ENCODE data around the gene DCLK2.

DCLK2 gene

DNA sequence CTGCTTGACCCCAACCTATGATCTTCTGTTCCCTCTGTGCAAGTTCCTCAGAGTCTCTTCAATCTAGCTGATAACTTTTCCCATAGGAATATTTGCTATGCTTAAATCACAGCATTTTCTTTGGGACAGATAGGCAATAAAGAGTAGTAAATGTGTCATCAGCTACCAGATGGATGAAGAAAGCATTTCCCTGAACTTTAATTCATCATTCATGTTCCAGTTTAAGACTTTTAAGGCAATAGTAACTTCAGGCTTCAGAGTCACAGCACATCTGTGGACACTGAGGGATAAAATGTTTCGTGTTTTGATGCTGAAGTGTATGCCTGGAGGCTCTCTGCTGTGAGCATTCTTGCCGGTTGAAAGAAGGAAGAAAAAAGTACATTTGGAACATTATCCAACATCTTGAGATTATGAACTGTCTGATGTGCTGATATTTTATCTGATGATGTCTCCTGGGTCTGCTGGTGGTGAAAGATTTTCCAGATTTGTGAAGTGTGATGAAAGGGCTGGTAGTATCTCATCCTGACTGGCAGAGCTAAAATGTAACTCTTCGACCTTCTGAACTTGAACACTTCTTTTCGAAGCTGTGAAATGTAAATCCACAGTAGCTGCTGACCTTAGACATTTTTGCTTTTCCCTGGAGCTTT is 133.7 kb downstream of the DCLK2 start:
- TF ChIP-seq, protein P1, sequence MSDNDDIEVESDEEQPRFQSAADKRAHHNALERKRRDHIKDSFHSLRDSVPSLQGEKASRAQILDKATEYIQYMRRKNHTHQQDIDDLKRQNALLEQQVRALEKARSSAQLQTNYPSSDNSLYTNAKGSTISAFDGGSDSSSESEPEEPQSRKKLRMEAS (IDR thresholded peaks at IDR 0.05; ENCODE audit: low read depth, low read length): no peak
- TF ChIP-seq POLR2A (IDR thresholded peaks at IDR 0.05; ENCODE audit: extremely low read depth, insufficient read length) (no peak), MYC (IDR thresholded peaks at IDR 0.05; ENCODE audit: low read depth, low read length) (no peak)
- TF ChIP-seq, protein P2, sequence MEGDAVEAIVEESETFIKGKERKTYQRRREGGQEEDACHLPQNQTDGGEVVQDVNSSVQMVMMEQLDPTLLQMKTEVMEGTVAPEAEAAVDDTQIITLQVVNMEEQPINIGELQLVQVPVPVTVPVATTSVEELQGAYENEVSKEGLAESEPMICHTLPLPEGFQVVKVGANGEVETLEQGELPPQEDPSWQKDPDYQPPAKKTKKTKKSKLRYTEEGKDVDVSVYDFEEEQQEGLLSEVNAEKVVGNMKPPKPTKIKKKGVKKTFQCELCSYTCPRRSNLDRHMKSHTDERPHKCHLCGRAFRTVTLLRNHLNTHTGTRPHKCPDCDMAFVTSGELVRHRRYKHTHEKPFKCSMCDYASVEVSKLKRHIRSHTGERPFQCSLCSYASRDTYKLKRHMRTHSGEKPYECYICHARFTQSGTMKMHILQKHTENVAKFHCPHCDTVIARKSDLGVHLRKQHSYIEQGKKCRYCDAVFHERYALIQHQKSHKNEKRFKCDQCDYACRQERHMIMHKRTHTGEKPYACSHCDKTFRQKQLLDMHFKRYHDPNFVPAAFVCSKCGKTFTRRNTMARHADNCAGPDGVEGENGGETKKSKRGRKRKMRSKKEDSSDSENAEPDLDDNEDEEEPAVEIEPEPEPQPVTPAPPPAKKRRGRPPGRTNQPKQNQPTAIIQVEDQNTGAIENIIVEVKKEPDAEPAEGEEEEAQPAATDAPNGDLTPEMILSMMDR (IDR thresholded peaks at IDR 0.05; ENCODE audit: low read depth, low read length): no peak
- DNase-seq (ENCODE audit: low read depth): no peak
- H3K4me3 ChIP-seq (ENCODE audit: low read depth, low read length): no peak overlapping the region

DNA sequence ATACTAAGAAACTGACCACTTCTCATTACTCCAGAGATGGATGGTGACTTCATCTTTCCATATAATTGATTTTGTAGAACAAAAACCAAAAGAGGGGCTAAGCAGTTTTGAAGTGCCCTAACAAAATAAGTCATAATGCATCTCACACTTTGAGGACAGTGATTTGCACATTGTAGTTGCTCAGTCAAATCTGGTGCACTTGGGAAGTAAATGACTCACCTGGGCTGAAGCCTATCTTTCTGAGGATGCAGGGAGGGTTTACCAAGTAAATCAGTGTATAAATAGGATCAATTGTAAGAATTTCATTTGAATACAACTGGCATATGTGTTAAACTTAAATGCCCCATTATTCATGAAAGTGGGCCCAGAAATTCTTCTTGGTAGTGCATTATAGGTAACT is 134.2 kb downstream of the DCLK2 start:
- no peak overlapping the region for H3K4me3 ChIP-seq (ENCODE audit: low read depth, low read length)
- no peak for DNase-seq (ENCODE audit: low read depth)
- no peak for TF ChIP-seq MYC (IDR thresholded peaks at IDR 0.05; ENCODE audit: low read depth, low read length)
- TF ChIP-seq, protein P2 (IDR thresholded peaks at IDR 0.05; ENCODE audit: low read depth, low read length): no peak
- TF ChIP-seq, protein P1 (IDR thresholded peaks at IDR 0.05; ENCODE audit: low read depth, low read length): no peak
- no peak for TF ChIP-seq POLR2A (IDR thresholded peaks at IDR 0.05; ENCODE audit: extremely low read depth, insufficient read length)

DNA sequence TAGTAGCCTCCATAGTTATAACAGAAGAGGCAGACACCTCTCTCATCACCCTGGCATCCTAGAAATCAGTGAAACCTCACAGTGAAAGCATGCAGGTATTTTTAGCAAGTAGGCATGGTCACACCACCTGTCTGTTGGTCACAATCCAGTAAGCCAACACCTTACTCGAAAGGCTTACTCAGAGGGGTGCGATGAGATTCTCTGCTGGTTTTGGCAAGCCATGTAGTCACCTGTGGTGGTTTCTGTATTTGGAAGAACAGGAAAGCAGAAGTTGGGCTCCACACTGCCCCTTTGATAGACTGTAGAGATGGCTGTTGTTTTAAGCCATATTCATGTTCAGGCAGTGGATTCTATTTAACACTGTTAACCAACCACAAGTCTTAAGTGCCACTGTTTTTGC is 134.7 kb downstream of the DCLK2 start:
- TF ChIP-seq MYC (IDR thresholded peaks at IDR 0.05; ENCODE audit: low read depth, low read length): no peak
- TF ChIP-seq, protein P1 (IDR thresholded peaks at IDR 0.05; ENCODE audit: low read depth, low read length): no peak
- no peak for TF ChIP-seq POLR2A (IDR thresholded peaks at IDR 0.05; ENCODE audit: extremely low read depth, insufficient read length)
- TF ChIP-seq, protein P2 (IDR thresholded peaks at IDR 0.05; ENCODE audit: low read depth, low read length): no peak
- no peak for DNase-seq (ENCODE audit: low read depth)
- no peak overlapping the region for H3K4me3 ChIP-seq (ENCODE audit: low read depth, low read length)

DNA sequence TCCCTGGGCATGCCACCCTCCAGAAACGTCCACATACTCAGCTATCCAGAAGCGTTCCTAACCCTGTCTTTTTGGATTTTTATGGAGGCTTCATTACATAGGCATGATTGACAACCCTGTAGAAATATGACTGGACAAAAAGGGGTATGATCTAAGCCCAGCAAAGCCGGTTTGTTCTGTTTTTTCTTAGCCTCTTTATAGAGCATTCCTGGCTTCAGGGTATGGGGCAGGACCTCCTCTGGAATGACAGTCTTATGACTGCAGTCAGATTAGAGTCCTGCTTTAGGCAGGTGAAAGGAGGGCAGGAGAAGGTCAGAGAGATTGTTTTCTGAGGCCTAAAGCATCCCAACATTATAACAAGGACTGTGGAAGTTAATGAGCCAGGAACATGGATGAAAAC is 137.4 kb downstream of the DCLK2 start:
- TF ChIP-seq MYC (IDR thresholded peaks at IDR 0.05; ENCODE audit: low read depth, low read length): no peak
- TF ChIP-seq, protein P2 (IDR thresholded peaks at IDR 0.05; ENCODE audit: low read depth, low read length): no peak
- TF ChIP-seq, protein P1 (IDR thresholded peaks at IDR 0.05; ENCODE audit: low read depth, low read length): no peak
- no peak for TF ChIP-seq POLR2A (IDR thresholded peaks at IDR 0.05; ENCODE audit: extremely low read depth, insufficient read length)
- no peak overlapping the region for H3K4me3 ChIP-seq (ENCODE audit: low read depth, low read length)
- DNase-seq (ENCODE audit: low read depth): no peak

DNA sequence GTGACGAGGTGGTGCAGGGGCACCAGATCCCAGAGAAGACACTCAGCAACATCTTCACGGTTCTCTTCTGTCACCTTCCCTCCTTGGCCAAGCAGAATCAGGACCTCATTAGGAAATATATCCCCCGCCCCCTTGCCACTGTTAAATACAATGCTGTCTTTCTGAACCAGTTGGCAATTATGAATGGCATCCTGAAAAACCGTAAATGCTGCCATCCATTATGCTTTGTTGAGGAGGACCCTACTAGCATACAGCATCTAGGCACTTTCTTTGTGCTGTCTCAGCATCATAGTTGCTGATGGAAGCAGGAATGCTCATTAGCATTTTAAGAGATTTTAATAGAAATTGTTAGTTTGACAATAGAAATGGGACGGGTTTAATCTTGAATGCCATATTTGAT is 138.5 kb downstream of the DCLK2 start:
- DNase-seq (ENCODE audit: low read depth): no peak
- TF ChIP-seq, protein P2 (IDR thresholded peaks at IDR 0.05; ENCODE audit: low read depth, low read length): no peak
- TF ChIP-seq POLR2A (IDR thresholded peaks at IDR 0.05; ENCODE audit: extremely low read depth, insufficient read length) (no peak), MYC (IDR thresholded peaks at IDR 0.05; ENCODE audit: low read depth, low read length) (no peak)
- TF ChIP-seq, protein P1 (IDR thresholded peaks at IDR 0.05; ENCODE audit: low read depth, low read length): no peak
- no peak overlapping the region for H3K4me3 ChIP-seq (ENCODE audit: low read depth, low read length)
